HepG2 (cell line): ENCODE data around the gene NIN. TPM values are rescaled to one million over a fixed set of nuclear protein-coding genes. Genes with fewer than 3 reads are reported as not detected.
A peak's percentile ranks its signal among the peaks of the same experiment; 100 is the strongest.

Experiments used
- ARHGAP35 ChIP-seq: sonication (generic); formaldehyde crosslinking; IDR thresholded peaks from 2 replicates; pipeline ENCODE4 v1.9.0; 2022; ENCODE audit warnings: mild to moderate bottlenecking, inconsistent platforms, moderate library complexity, missing genetic modification reagents, borderline replicate concordance
- ATAD3A ChIP-seq: sonication (generic); formaldehyde crosslinking; IDR thresholded peaks from 2 replicates; pipeline ENCODE4 v1.4.0; 2020; ENCODE audit warnings: missing genetic modification reagents
- CREB1 ChIP-seq, 2 experiments: fragments of 450-650 bp in 1 of 2; IDR thresholded peaks; 2 replicates each; pipeline ENCODE4 v1.6.1; 2016 to 2017; ENCODE audit warnings: control low read depth in 1 of 2, mild to moderate bottlenecking in 1 of 2, missing compliant biosample characterization in 1 of 2, missing genetic modification characterization in 1 of 2
- DMAP1 ChIP-seq: IDR thresholded peaks from 2 replicates; pipeline ENCODE4 v1.6.1; 2016
- EHMT2 ChIP-seq: fragments of 200-600 bp; sonication (generic); IDR thresholded peaks from 2 replicates; pipeline ENCODE4 v1.7.0; 2017; ENCODE audit warnings: antibody characterized with exemption, low read depth, low read length, borderline replicate concordance
- ETV5 ChIP-seq: IDR thresholded peaks from 2 replicates; pipeline ENCODE4 v1.6.1; 2018; ENCODE audit warnings: missing biosample characterization, missing genetic modification reagents, inconsistent platforms, borderline replicate concordance
- FOSL2 ChIP-seq: sonication (generic); formaldehyde crosslinking; IDR thresholded peaks from 2 replicates; pipeline ENCODE4 v1.4.0; 2020; ENCODE audit warnings: missing genetic modification reagents
- GPN1 ChIP-seq: sonication (generic); formaldehyde crosslinking; IDR thresholded peaks from 2 replicates; pipeline ENCODE4 v1.5.1; 2020; ENCODE audit warnings: missing genetic modification reagents, borderline replicate concordance
- KLF13 ChIP-seq: sonication (generic); formaldehyde crosslinking; IDR thresholded peaks from 2 replicates; pipeline ENCODE4 v1.4.0; 2020; ENCODE audit warnings: mild to moderate bottlenecking, missing genetic modification reagents
- NCOA1 ChIP-seq: sonication (generic); formaldehyde crosslinking; IDR thresholded peaks from 2 replicates; pipeline ENCODE4 v1.9.0; 2021; ENCODE audit warnings: missing genetic modification reagents
- NKX3-1 ChIP-seq: sonication (generic); formaldehyde crosslinking; IDR thresholded peaks from 2 replicates; pipeline ENCODE4 v1.5.0; 2020; ENCODE audit warnings: missing genetic modification reagents
- NR3C1 ChIP-seq: sonication (generic); formaldehyde crosslinking; IDR thresholded peaks from 2 replicates; pipeline ENCODE4 v1.4.0; 2020; ENCODE audit warnings: missing genetic modification reagents
- POLR2AphosphoS5 ChIP-seq: IDR thresholded peaks from 2 replicates; pipeline ENCODE4 v1.6.1; 2012; ENCODE audit warnings: low read depth, low read length
- REPIN1 ChIP-seq: sonication (generic); formaldehyde crosslinking; IDR thresholded peaks from 2 replicates; pipeline ENCODE4 v1.8.0; 2022; ENCODE audit warnings: missing genetic modification reagents, low read depth, mild to moderate bottlenecking, borderline replicate concordance
- RXRA ChIP-seq: sonication (generic); formaldehyde crosslinking; IDR thresholded peaks from 2 replicates; pipeline ENCODE4 v1.5.1; 2020; ENCODE audit warnings: missing genetic modification reagents
- SOX13 ChIP-seq, 3 experiments: fragments of 450-650 bp in 1 of 3; sonication (generic) in 1 of 3; formaldehyde crosslinking in 1 of 3; IDR thresholded peaks in 2 of 3; conservative IDR thresholded peaks in 1 of 3; 2 replicates each; pipeline versions ENCODE4 v1.5.0 to v1.6.1; 2016 to 2020; ENCODE audit warnings: antibody characterized with exemption in 1 of 3, mild to moderate bottlenecking in 1 of 3, missing compliant biosample characterization in 1 of 3, missing genetic modification reagents in 1 of 3, moderate library complexity in 1 of 3
- TOE1 ChIP-seq: sonication (generic); formaldehyde crosslinking; IDR thresholded peaks from 2 replicates; pipeline ENCODE4 v1.4.0; 2020; ENCODE audit warnings: mild to moderate bottlenecking, missing genetic modification reagents
- U2AF2 ChIP-seq: fragments of 200-400 bp; formaldehyde crosslinking; IDR thresholded peaks from 2 replicates; pipeline ENCODE4 v1.6.1; 2017; ENCODE audit warnings: low read depth, mild to moderate bottlenecking, low read length
- ZBTB7B ChIP-seq: sonication (generic); formaldehyde crosslinking; IDR thresholded peaks from 2 replicates; pipeline ENCODE4 v1.4.0; 2020; ENCODE audit warnings: missing genetic modification reagents
- ZFP62 ChIP-seq: sonication (generic); formaldehyde crosslinking; IDR thresholded peaks from 2 replicates; pipeline ENCODE4 v1.4.0; 2020; ENCODE audit warnings: missing genetic modification reagents
- ZNF160 ChIP-seq: sonication (generic); formaldehyde crosslinking; IDR thresholded peaks from 2 replicates; pipeline ENCODE4 v1.8.0; 2022; ENCODE audit warnings: mild to moderate bottlenecking, inconsistent platforms, missing genetic modification reagents
- ZNF224 ChIP-seq: sonication (generic); formaldehyde crosslinking; IDR thresholded peaks from 2 replicates; pipeline ENCODE4 v1.5.0; 2020; ENCODE audit warnings: mild to moderate bottlenecking, missing genetic modification reagents
- ZNF678 ChIP-seq: sonication (generic); formaldehyde crosslinking; IDR thresholded peaks from 2 replicates; pipeline ENCODE4 v1.4.0; 2020; ENCODE audit warnings: mild to moderate bottlenecking, missing genetic modification reagents
- ZNF747 ChIP-seq: sonication (generic); formaldehyde crosslinking; IDR thresholded peaks from 2 replicates; pipeline ENCODE4 v1.8.1; 2023; ENCODE audit warnings: missing genetic modification reagents, mild to moderate bottlenecking, borderline replicate concordance
- ZNF883 ChIP-seq: sonication (generic); formaldehyde crosslinking; IDR thresholded peaks from 2 replicates; pipeline ENCODE4 v1.5.1; 2020; ENCODE audit warnings: mild to moderate bottlenecking, missing genetic modification reagents; ENCODE audit errors: not compliant biosample characterization
- polyA plus RNA-seq, 8 experiments: library from polyadenylated mRNA; depleted of rRNA in 3 of 8; stranded (reverse) in 7 of 8; unstranded in 1 of 8; fragments of >200 nt; fragmentation: Illumina TruSeq in 4 of 8; extraction: Trizol in 4 of 8; gene quantifications; 2 replicates each; pipeline versions ENCODE4 v1.2.1 to v1.2.3, GENCODE V29; 2011 to 2016; ENCODE audit warnings: low read depth in 4 of 8, missing spikeins in 1 of 8, mixed read lengths in 1 of 8; ENCODE audit not compliant: insufficient read depth in 1 of 8
- total RNA-seq, 5 experiments: library from RNA; depleted of rRNA; stranded (reverse); fragments of >200 nt; fragmentation: Illumina TruSeq; extraction: Trizol; gene quantifications; 2 replicates each; pipeline ENCODE4 v1.2.3, GENCODE V29; 2016; ENCODE audit warnings: low read depth in 1 of 5
- TF ChIP-seq, protein P1 (sequence below): IDR thresholded peaks from 2 replicates; pipeline ENCODE4 v1.6.1; 2016; ENCODE audit warnings: low read depth, borderline replicate concordance
- TF ChIP-seq, protein P2 (sequence below): sonication (generic); formaldehyde crosslinking; IDR thresholded peaks from 2 replicates; pipeline ENCODE4 v1.8.0; 2022; ENCODE audit warnings: mild to moderate bottlenecking, missing genetic modification reagents; ENCODE audit not compliant: insufficient replicate concordance
- TF ChIP-seq, protein P3 (sequence below): sonication (generic); formaldehyde crosslinking; IDR thresholded peaks from 2 replicates; pipeline ENCODE4 v1.4.0; 2020; ENCODE audit warnings: mild to moderate bottlenecking, missing genetic modification reagents

NIN gene
- total and polyA plus RNA-seq, 2 of the 13 experiments (the other 11 are each of a cell fraction or from before 2014, with no cell fraction given): 2.8 to 9.7 TPM

DNA sequence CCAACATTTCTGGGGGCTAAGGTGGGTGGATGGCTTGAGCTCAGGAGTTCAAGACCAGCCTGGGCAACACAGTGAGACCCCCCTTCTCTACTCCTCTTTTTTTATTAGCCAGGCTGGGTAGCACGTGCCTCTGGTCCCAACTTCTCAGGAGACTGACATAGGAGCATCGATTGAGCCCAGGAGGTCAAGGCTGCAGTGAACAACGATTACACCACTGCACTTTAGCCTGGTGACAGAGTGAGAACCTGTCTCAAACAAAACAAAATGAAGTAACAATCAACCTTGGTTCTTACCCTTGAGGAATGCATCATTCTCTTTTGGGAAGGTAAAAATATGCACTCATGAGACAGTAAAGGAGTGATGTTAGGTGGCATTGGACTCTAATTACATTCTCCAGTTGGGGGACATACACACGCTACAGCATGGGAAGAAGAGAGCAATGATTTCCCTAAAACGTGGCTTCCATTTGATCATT lies 3.9 kb upstream of the NIN start (continued):
- TF ChIP-seq, protein P1, sequence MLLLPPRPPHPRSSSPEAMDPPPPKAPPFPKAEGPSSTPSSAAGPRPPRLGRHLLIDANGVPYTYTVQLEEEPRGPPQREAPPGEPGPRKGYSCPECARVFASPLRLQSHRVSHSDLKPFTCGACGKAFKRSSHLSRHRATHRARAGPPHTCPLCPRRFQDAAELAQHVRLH (CRISPR knock-in tag): no peak
- no peak for TF ChIP-seq NKX3-1 (CRISPR knock-in tag)
- TF ChIP-seq EHMT2: no peak
- TF ChIP-seq, protein P2, sequence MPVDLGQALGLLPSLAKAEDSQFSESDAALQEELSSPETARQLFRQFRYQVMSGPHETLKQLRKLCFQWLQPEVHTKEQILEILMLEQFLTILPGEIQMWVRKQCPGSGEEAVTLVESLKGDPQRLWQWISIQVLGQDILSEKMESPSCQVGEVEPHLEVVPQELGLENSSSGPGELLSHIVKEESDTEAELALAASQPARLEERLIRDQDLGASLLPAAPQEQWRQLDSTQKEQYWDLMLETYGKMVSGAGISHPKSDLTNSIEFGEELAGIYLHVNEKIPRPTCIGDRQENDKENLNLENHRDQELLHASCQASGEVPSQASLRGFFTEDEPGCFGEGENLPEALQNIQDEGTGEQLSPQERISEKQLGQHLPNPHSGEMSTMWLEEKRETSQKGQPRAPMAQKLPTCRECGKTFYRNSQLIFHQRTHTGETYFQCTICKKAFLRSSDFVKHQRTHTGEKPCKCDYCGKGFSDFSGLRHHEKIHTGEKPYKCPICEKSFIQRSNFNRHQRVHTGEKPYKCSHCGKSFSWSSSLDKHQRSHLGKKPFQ: peak; percentile 73
- TF ChIP-seq POLR2AphosphoS5: no peak
- no peak for TF ChIP-seq CREB1 (IDR thresholded peaks at IDR 0.05)
- no peak for TF ChIP-seq CREB1 (CRISPR knock-in tag; IDR thresholded peaks at IDR 0.05)
- no peak; the same call in 1 of the 2 replicates for TF ChIP-seq ETV5 (CRISPR knock-in tag)
- TF ChIP-seq FOSL2 (CRISPR knock-in tag): peak; percentile 73
- no peak for TF ChIP-seq NR3C1
- peak; percentile 67; the same call in 1 of the 2 replicates for TF ChIP-seq SOX13 (IDR thresholded peaks at IDR 0.05)
- peak in 1 of 2 experiments; percentile 79; a peak in 2 of 4 replicates for TF ChIP-seq SOX13 (CRISPR knock-in tag; conservative IDR thresholded peaks at IDR 0.05 in 1 of 2, IDR thresholded peaks at IDR 0.05 in 1 of 2)
- TF ChIP-seq RXRA: peak; percentile 91; the same call in 1 of the 2 replicates
- TF ChIP-seq ZNF678 (CRISPR knock-in tag): no peak
- no peak for TF ChIP-seq GPN1 (CRISPR knock-in tag)
- TF ChIP-seq ZFP62 (CRISPR knock-in tag): no peak
- no peak for TF ChIP-seq ZNF224
- TF ChIP-seq, protein P3, sequence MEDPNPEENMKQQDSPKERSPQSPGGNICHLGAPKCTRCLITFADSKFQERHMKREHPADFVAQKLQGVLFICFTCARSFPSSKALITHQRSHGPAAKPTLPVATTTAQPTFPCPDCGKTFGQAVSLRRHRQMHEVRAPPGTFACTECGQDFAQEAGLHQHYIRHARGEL (CRISPR knock-in tag): no peak
- TF ChIP-seq DMAP1 (CRISPR knock-in tag): no peak
- TF ChIP-seq ZBTB7B (CRISPR knock-in tag): no peak
- TF ChIP-seq U2AF2: no peak
- no peak for TF ChIP-seq ATAD3A
- TF ChIP-seq ARHGAP35 (CRISPR knock-in tag): no peak
- no peak for TF ChIP-seq NCOA1 (CRISPR knock-in tag)
- no peak for TF ChIP-seq KLF13
- TF ChIP-seq ZNF883: no peak
- peak; percentile 33; the same call in 1 of the 2 replicates for TF ChIP-seq REPIN1 (CRISPR knock-in tag)
- TF ChIP-seq TOE1 (CRISPR knock-in tag): no peak
- TF ChIP-seq ZNF160 (CRISPR knock-in tag): no peak
- no peak for TF ChIP-seq ZNF747 (CRISPR knock-in tag)
